HG03460 (cell line): ENCODE data around the gene CNOT6.

Source experiments
- ATAC-seq: cut with Tn5 transposase; IDR thresholded peaks from one replicate; pipeline ENCODE4 v1.9.1; 2021; ENCODE audit not compliant: unreplicated experiment

The CNOT6 gene

DNA sequence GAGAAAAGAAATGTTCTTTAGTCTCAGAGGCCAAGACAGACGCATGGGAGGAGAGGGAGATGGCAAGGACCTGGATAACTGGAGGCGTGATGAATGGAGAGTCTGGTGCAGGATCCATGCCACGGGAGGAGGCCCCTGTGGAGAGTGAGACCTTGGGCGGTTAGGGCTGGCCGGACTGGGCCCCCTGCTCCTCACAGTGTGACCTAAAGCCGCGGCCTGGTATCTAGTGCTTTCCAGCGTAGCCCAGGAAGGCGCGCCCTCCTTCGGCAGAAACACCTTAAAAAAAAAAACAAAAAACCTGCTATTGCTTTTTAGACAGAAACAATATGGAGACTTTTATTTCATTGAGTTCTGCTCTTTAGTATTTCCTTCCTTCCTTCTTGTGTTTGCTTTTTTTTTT lies 64.1 kb downstream of the CNOT6 start:
- ATAC-seq: no peak

DNA sequence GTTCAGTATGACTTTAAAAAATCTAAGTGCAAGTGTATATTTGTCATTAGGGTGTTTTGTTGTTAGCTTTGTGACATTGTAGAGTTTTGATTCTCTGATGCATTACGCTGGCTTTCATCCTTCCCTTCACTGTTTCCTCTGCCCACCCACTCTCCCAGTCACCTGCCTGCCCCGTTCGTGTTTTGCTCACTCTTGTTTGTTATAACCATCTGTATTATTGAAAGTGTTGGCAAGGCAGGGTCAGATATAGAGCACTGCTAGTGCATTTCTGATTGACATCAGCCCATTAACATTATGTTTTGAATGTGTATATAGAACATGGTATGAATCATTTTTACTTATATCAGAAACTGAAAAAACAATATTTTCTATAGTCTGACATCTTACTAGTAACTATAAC lies 69.8 kb downstream of the CNOT6 start:
- no peak for ATAC-seq

DNA sequence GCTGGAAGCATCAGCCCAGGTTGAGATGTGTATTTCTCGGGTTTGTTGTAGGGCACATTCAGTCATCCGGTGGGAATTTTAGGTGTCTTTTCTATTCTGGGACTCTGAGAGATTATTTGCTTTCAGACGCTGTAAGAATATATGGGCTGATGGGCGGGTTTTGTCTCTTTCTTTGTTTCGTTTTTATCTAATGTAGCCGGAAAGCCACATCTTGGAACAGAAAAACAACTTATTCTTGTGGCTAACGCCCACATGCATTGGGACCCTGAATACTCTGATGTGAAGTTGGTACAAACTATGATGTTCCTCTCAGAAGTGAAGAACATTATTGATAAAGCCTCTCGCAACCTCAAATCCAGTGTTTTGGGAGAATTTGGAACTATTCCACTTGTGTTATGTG lies 74.7 kb downstream of the CNOT6 start:
- no peak for ATAC-seq

- ATAC-seq: no peak
These were observed 81.4 kb downstream of the CNOT6 start for GRCh38 chr5:180575571-180575970.

DNA sequence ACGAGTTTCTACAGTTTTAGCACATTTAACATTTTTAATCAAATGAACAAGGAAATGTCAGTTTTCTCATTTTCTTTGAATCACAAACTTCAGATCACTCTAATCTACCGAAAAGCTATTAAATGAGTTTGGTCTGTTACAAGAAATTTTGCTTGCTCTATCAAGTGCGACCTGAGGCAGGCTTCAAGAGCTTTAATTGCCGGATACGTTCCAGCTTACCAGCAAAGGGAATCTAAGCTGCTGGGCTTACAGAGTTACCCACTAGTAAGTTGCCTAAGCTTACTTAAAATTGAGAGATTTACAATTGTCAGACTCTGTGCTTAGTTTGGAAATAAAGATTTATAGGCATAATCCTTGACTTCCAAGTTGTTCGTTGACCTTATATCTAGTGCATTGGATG lies 86.5 kb downstream of the CNOT6 start:
- no peak for ATAC-seq

DNA sequence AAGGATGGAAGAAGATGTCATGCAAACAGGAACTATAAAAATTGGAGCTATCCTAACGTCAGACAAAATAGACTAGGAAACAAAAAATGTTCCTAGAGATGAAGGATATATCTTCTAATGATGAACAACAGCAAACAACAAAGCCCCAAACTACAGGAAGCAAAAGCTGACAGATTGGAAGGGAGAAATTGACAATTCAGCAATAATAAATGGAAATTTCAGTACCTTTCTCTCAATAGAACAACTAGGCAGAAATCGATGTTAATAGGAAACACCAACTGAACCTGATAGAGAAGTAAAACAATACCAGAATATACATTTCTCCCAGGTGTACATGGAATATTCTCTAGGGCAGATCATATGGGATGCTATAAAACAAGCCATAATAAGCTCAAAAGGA lies 89.6 kb downstream of the CNOT6 start:
- ATAC-seq: no peak

DNA sequence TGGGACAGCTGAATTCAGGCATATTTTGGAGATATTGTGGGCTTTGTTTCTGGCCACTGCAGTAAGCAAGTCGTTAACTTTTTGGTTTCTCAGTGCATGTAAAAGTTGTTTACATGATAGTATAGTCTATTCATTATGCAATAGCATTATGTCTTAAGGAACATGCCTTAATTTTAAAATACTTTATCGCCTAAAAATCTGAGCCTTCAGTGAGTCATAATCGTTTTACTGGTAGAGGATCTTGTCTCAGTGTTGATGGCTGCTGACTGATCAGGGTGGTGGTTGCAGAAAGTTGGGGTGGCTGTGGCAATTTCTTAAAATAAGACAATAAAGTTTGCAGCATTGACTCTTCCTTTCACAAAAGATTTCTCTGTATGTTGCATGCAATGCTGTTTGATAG lies 92.0 kb downstream of the CNOT6 start:
- ATAC-seq: no peak

DNA sequence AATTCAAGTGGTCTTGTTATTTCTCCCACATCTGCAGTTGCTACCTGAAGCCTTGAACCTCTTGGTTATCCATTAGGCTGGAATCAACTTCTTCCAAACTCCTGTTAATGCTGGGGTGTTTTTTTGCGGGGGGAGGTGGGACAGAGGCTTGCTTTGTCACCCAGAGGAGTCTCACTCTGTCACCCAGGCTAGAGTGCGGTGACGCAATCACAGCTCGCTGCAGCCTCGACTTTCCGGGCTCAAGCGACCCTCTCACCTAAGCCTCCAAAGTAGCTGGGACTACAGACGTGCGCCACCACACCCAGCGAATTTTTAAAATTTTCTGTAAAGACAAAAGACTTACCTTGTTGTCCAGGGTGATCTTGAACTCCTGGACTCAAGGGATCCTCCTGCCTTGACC lies 92.7 kb downstream of the CNOT6 start:
- ATAC-seq: no peak

GRCh38 chr5:180589771-180590542 lies 95.8 kb downstream of the CNOT6 start:
- ATAC-seq: no peak

DNA sequence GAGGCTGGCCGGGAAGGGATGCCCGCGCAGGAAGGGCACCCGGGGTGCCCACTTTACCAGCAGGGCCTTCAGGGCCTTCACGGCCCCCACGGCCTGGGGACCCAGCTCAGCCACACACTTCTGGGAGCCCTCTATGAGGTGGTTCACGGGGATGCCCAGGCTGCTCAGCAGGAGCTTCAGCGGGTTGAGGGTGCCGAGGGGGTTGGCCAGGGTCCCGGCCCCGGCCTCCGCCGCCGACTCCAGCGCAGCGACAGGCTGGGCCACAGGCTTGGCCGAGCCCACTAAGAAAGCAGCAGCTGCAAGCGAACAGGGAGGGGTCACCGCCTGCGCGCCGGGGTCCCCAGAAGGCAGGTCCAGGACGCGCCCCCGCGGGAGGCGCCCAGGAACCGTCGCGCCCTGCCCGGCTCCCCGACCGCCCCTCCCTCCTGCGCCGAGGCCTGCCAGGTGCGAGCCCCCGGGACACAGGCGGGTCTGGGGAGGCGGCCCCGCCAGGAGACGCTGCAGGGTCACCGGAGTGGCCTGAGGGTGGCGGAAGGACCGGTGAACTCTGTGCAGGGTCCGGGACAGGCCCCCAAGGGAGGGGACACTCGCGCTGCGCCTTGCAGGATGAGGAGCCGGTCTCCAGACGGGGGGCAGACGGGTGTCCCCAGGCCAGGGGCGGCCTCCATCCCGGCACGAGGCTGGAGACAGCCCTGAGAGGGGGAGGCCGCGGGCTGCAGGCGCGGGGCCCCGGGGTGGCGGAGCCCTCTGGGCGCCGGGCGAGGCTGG lies 96.5 kb downstream of the CNOT6 start:
- no peak for ATAC-seq

DNA sequence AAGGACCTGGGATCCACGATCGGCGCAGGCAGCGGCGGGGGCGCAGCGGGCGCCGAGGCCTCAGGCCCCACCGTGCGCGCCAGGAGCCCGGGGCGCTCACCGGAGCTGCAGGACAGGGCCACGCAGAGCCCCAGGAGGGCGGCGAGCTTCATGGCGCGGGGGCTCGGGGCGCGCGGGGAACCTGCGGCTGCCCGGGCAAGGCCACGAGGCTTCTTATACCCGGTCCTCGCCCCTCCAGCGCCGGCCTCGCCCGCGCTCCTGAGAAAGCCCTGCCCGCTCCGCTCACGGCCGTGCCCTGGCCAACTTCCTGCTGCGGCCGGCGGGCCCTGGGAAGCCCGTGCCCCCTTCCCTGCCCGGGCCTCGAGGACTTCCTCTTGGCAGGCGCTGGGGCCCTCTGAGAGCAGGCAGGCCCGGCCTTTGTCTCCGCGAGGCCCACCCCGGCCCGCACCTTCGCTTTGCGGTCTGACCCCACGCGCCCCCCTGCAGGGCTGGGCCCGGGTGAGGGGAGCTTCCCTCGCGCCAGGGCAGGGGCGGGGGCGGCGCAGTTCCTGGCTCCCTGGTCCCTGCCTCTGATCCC lies 97.2 kb downstream of the CNOT6 start, which contains the start of gene SCGB3A1:
Gene SCGB3A1, minus strand, starts transcription at position 189 of the 577 bp plus-strand sequence. Its CDS starts 37 bp downstream, at position 152.
- ATAC-seq: no peak

GRCh38 chr5:180592176-180592575 lies 98.0 kb downstream of the CNOT6 start:
- no peak for ATAC-seq

DNA sequence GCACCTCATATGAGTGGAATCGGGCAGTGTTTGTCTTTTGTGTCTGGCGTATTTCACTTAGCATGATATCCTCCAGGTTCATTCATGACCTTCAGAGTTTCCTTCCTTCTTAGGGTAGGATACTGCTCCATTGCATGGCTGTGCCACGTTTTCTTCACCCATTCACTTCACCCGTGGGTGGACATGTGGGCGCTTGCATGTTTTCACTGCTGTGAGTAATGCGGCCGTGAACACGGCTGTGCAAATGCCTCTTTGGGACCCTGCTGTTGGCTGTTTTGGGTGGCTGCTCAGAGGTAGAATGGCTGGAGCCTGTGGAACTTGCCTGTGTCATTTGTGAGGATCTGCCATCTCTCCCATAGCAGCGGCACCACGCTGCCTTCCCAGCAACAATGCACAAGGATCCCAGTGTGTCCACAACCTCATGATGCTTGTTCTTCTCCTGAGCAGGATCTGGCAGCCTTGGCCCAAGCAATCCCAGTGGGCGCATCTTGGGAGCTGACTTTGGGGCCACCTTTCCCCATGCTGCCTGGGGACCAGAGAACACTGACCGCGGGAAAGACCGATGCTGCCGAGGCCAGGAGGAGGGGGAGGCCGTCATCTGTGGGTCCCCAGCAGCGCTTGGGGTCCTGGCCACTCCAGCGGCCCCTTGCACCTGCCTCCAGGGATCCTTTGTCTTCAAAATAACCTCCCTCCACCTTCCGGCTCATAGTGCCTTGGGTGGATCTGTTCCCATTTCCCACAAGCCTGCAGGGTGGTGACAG lies 99.4 kb downstream of the CNOT6 start:
- ATAC-seq: no peak

DNA sequence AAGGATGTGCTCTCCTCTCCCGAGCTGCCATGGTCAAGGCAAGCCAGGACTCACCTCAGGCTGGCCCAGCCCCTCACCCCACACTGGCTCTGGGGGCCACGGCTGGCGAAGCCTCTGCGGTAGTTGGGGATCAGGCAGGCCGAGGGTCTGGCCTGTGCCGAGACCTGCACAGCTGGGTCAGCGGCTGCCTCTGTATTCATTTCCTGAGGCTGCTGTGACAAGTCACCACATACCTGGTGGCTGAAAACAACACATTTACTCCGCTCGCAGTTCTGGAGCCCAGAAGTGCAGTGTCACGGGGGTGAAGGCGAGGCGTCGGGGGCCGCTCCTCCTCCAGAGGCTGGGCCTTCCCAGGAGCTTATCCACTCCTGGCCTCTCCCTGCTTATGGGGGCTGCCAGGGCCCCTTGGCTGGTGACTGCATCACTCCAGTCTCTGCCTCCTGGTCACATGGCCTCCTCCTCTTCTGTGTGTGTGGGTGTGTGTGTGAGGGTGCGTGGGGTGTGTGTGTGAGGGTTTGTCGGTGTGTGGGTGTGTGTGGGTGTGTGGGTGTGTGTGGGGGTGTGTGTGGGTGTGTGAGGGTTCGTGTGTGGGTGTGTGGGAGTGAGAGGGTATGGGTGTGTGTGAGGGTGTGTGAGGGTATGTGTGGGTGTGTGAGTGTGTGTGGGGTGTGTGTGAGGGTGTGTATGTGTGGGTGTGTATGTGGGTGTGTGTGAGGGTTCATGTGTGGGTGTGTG lies 100.3 kb downstream of the CNOT6 start:
- no peak for ATAC-seq

- no peak for ATAC-seq
These were observed 100.8 kb downstream of the CNOT6 start for GRCh38 chr5:180595046-180595379.

GRCh38 chr5:180595381-180596114 lies 101.4 kb downstream of the CNOT6 start:
- no peak for ATAC-seq

DNA sequence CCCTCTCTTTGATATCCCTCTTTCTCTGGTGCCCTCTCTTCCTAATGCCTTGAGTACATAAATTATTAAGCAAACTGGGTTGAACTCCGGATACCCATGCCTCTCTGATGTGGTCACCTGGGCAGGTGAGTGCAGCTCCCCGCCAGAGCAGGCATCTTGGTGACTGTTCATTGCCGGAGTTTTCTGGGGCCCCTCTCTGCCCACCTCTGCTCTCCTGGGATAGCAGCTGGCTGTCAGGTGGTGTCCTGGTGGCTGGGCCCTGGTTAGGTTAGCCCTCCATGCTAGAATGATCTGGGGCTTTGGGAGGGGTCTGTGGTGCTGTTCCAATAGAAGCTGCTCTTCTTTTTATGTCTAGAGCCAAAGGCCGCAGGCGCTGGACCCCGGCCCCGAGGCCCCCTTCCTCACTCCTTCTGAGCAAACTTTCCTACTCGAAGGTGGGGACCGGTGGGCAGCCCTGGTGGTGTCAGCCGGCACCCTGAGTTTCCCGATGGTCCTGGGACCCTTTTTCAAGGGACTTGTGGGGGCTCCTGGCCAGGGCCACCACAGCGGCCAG lies 102.0 kb downstream of the CNOT6 start:
- ATAC-seq: no peak

GRCh38 chr5:180596668-180597231 lies 102.6 kb downstream of the CNOT6 start:
- ATAC-seq: no peak

- no peak for ATAC-seq
These were observed 104.1 kb downstream of the CNOT6 start for GRCh38 chr5:180598316-180598701.
